GM12878 (cell line): ENCODE results near the gene LIMA1. TPM values are rescaled to one million over a fixed set of nuclear protein-coding genes. Genes with fewer than 3 reads are reported as not detected.

Experiments
- ATAC-seq: fragments of 200-7000 bp; cut with Tn5 transposase; 3 replicates; pipeline ENCODE4 v1.9.1; 2020; ENCODE audit warnings: mild to moderate bottlenecking, moderate library complexity
- BruUV-seq: library from RNA; stranded (reverse); fragments of 400-500 nt; replicated peaks from 2 replicates; lab custom pipeline; 2021; lab: Mats Ljungman, UMichigan
- CTCF ChIA-PET: fragments of 300-600 bp; sonication (Branson Sonifier 250); formaldehyde crosslinking; extraction: SDS; loops from one replicate; lab custom pipeline; 2021; ENCODE audit warnings: inconsistent platforms; lab: Yijun Ruan, JAX
- POLR2A ChIA-PET: fragments of 350-600 bp; formaldehyde crosslinking; extraction: SDS; loops from one replicate; lab custom pipeline; 2021; ENCODE audit warnings: inconsistent platforms; lab: Charles Lee
- RAD21 ChIA-PET: fragments of 300-600 bp; sonication (Branson Sonifier 250); formaldehyde crosslinking; loops from one replicate; lab custom pipeline; 2023; ENCODE audit warnings: antibody characterized with exemption; ENCODE audit not compliant: unreplicated experiment; lab: Charles Lee
- SMC1A ChIA-PET: fragments of 300-600 bp; sonication (Branson Sonifier 250); formaldehyde crosslinking; loops from one replicate; lab custom pipeline; 2023; ENCODE audit not compliant: unreplicated experiment, uncharacterized antibody; lab: Charles Lee
- DNase-seq: peaks from one replicate; pipeline ENCODE4 v3.0.0-alpha.2; 2011; ENCODE audit warnings: low read depth, low spot score
- FAIRE-seq: peaks from 3 replicates; lab custom pipeline; 2011; peaks lifted over from hg19 to GRCh38; lab: Jason Lieb, UNC
- H2AFZ ChIP-seq: 2 replicates; pipeline ENCODE4 v1.6.0; 2011; ENCODE audit warnings: low read depth, low read length, control low read depth; ENCODE audit not compliant: control insufficient read depth
- H3K27ac ChIP-seq: 2 replicates; pipeline ENCODE4 v1.5.1; 2011; ENCODE audit warnings: control low read depth; ENCODE audit not compliant: control insufficient read depth, insufficient read depth
- H3K27me3 ChIP-seq, 2 experiments: replicated peaks in 1 of 2; 2 replicates each; pipeline versions ENCODE4 v1.6.0 to v1.6.1; 2011; ENCODE audit warnings: low read length in 1 of 2; ENCODE audit not compliant: control insufficient read depth in 2 of 2, insufficient read depth in 2 of 2
- H3K36me3 ChIP-seq, 2 experiments: 2 replicates each; pipeline ENCODE4 v1.5.1; 2011; ENCODE audit warnings: low read length in 1 of 2; ENCODE audit not compliant: control insufficient read depth in 2 of 2, insufficient read depth in 2 of 2
- H3K4me1 ChIP-seq: 2 replicates; pipeline ENCODE4 v1.6.1; 2011; ENCODE audit warnings: mild to moderate bottlenecking, low read length, moderate library complexity, mixed read lengths; ENCODE audit not compliant: control insufficient read depth, insufficient read depth
- H3K4me2 ChIP-seq: 2 replicates; pipeline ENCODE4 v1.6.0; 2011; ENCODE audit warnings: control low read depth; ENCODE audit not compliant: control insufficient read depth, insufficient read depth
- H3K4me3 ChIP-seq: fragments of 200-600 bp; sonication (generic); 2 replicates; pipeline ENCODE4 v1.5.1; 2016
- H3K79me2 ChIP-seq: 2 replicates; pipeline ENCODE4 v1.6.0; 2011; ENCODE audit warnings: low read length; ENCODE audit not compliant: control insufficient read depth, insufficient read depth
- H3K9ac ChIP-seq: 2 replicates; pipeline ENCODE4 v1.8.0; 2011; ENCODE audit warnings: low read length, control low read depth, mixed read lengths; ENCODE audit not compliant: control insufficient read depth, insufficient read depth
- H3K9me3 ChIP-seq: replicated peaks from 3 replicates; pipeline ENCODE4 v1.5.1; 2011; ENCODE audit warnings: mild to moderate bottlenecking, low read length; ENCODE audit not compliant: control insufficient read depth, insufficient read depth
- H4K20me1 ChIP-seq: 2 replicates; pipeline ENCODE4 v1.6.0; 2011; ENCODE audit not compliant: control insufficient read depth, insufficient read depth
- CTCF ChIP-seq, 3 experiments: IDR thresholded peaks in 2 of 3; conservative IDR thresholded peaks in 1 of 3; 2 replicates each; pipeline ENCODE4 v1.5.1; 2011; ENCODE audit warnings: low read depth in 3 of 3, low read length in 3 of 3, mild to moderate bottlenecking in 3 of 3, control low read depth in 2 of 3, moderate library complexity in 2 of 3, inconsistent platforms in 1 of 3, mixed read lengths in 1 of 3; ENCODE audit not compliant: control insufficient read depth in 2 of 3, insufficient read depth in 1 of 3; ENCODE audit errors: extremely low read depth in 1 of 3
- KLF5 ChIP-seq: fragments of 450-650 bp; IDR thresholded peaks from 2 replicates; pipeline ENCODE4 v1.6.1; 2014; ENCODE audit warnings: mild to moderate bottlenecking; ENCODE audit not compliant: partially characterized antibody
- RELA ChIP-seq: fragments of 450-650 bp; IDR thresholded peaks from 2 replicates; pipeline ENCODE4 v1.8.0; 2014; ENCODE audit warnings: borderline replicate concordance; ENCODE audit not compliant: partially characterized antibody
- ZNF217 ChIP-seq: fragments of 450-650 bp; IDR thresholded peaks from 2 replicates; pipeline ENCODE4 v1.6.1; 2017; ENCODE audit warnings: antibody characterized with exemption, mild to moderate bottlenecking
- WGBS: methylation state at CpG from one replicate; pipeline ENCODE4 v1.1.6; 2016; ENCODE audit warnings: low lambda C conversion rate; ENCODE audit not compliant: insufficient replicate concordance, insufficient coverage; ENCODE audit errors: missing lambda C conversion rate; 5-methylcytosine and 5-hydroxymethylcytosine counted together
- in situ Hi-C: fragments of 300-500 bp; cut with MboI; formaldehyde crosslinking; loops from 9 replicates; pipeline ENCODE4 v1.14.3; 2018; ENCODE audit warnings: mixed read lengths
- intact Hi-C: fragments of 100-400 bp; cut with micrococcal nuclease; formaldehyde crosslinking; loops from one replicate; pipeline ENCODE4 v1.14.2; 2022; ENCODE audit not compliant: unreplicated experiment
- polyA plus RNA-seq, 11 experiments: library from polyadenylated mRNA; depleted of rRNA in 4 of 11; unstranded in 6 of 11; stranded (reverse) in 5 of 11; fragments of >200 nt; fragmentation: Nextera tagmentation in 4 of 11; fragmentation: Illumina TruSeq in 1 of 11; extraction: Ambion mirVana in 4 of 11; extraction: Trizol in 1 of 11; gene quantifications; 1 replicate in 1 of 11; 2 replicates in 10 of 11; pipeline versions ENCODE4 v1.2.1 to v1.2.3, GENCODE V29; 2011 to 2016; ENCODE audit warnings: inconsistent platforms in 2 of 11, missing spikeins in 2 of 11, low read depth in 1 of 11
- total RNA-seq, 4 experiments: library from RNA; depleted of rRNA in 3 of 4; stranded (reverse); fragments of >200 nt in 3 of 4; fragmentation: Illumina TruSeq in 1 of 4; extraction: Trizol in 1 of 4; gene quantifications; 2 replicates each; pipeline versions ENCODE4 v1.2.1 to v1.2.3, GENCODE V29; 2013 to 2021

The LIMA1 gene
- total and polyA plus RNA-seq, 10 of the 15 experiments (the other 5 are each of a cell fraction or from before 2014, with no cell fraction given), result 53.2 to 109 (median 60.8) TPM

DNA sequence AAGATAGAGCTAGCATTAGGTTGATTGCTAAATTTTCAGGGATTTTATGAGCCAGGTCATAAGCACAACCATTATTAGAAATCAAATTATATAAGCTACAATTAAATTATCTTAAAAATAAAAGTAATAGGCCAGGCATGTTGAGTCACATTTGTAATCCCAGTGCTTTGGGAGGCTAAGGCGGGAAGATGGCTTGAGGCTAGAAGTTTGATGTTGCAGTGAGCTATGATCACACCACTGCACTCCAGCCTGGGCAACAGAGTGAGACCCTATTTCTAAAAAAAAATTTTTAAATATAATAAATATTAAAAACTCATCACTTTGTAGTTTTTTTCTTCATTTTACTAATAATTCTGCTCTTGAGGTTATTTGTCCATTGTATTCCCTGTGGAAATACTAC is 1.9 kb upstream of the LIMA1 start:
- intact Hi-C loops, result no loop called here
- in situ Hi-C loops, result no loop called here
- no TSS peak for BruUV-seq
- Histone ChIP-seq H2AFZ (no peak overlapping the region), H3K4me2 (no peak overlapping the region; the same call in 1 of the 2 replicates), H3K36me3 (no peaks in the 10 kb centered on the region), H4K20me1 (no peaks in the 10 kb centered on the region), H3K27ac (no peak overlapping the region), H3K9ac (no peak overlapping the region), H3K4me3 (no peak overlapping the region), H3K27me3 (peaks cover 0 to 3% of the 10 kb centered on the region in 2 experiments; a peak in 2 of 4 replicates), H3K79me2 (peaks cover 4% of the 10 kb centered on the region; the same call in 1 of the 2 replicates), H3K9me3 (no peaks in the 10 kb centered on the region), H3K4me1 (peaks cover 10% of the 10 kb centered on the region)
- RAD21 ChIA-PET, result interaction anchor here (1.2 to 2.0 kb wide), 2 partner anchors 29 to 65 kb away, joined by 3 to 9 read pairs; no protein-coding TSS in a partner anchor
- no peak for FAIRE-seq
- no peak for TF ChIP-seq CTCF (IDR thresholded peaks at IDR 0.05 in 2 of 3, conservative IDR thresholded peaks at IDR 0.05 in 1 of 3; ENCODE audit: control insufficient read depth in 2 of 3, extremely low read depth in 1 of 3, insufficient read depth in 1 of 3, low read depth in 3 of 3, low read length in 3 of 3)
- no peak for TF ChIP-seq RELA
- no peak for TF ChIP-seq ZNF217
- no peak for TF ChIP-seq KLF5
- SMC1A ChIA-PET, result interaction anchor here (0.6 to 7.9 kb wide), 6 partner anchors 25 to 137 kb away, joined by 3 to 65 read pairs (median 11); no protein-coding TSS in a partner anchor
- no peak for DNase-seq
- 100% methylated on average over 1 of the region's 1 CpG for WGBS
- POLR2A ChIA-PET, result interaction anchor here (2.7 to 3.7 kb wide), 2 partner anchors 31 to 64 kb away, joined by 14 to 22 read pairs; no protein-coding TSS in a partner anchor
- no peak for ATAC-seq
- CTCF ChIA-PET, result interaction anchor here (0.6 to 3.0 kb wide), 4 partner anchors 31 to 201 kb away, joined by 3 to 18 read pairs (median 6); no protein-coding TSS in a partner anchor
